Testis (tissue), 2 donors: Measurements from ENCODE around the gene TMEM9.

Experiments used
- CTCF ChIP-seq, 3 experiments: fragments of 450-650 bp in 2 of 3; fragments of 200-600 bp in 1 of 3; sonication (generic) in 1 of 3; IDR thresholded peaks; one replicate each; pipeline ENCODE4 v1.5.1; 2016 to 2019; ENCODE audit warnings: antibody characterized with exemption in 3 of 3, mild to moderate bottlenecking in 2 of 3, moderate library complexity in 1 of 3
- POLR2A ChIP-seq: fragments of 450-650 bp; IDR thresholded peaks from one replicate; pipeline ENCODE4 v1.6.1; 2017; ENCODE audit warnings: antibody characterized with exemption, mild to moderate bottlenecking, moderate library complexity

GRCh38 chr1:201092738-201093137, 61.5 kb downstream of the TMEM9 start:
- TF ChIP-seq CTCF (IDR thresholded peaks at IDR 0.05) (no peak), POLR2A (no peak)
